Left renal cortex interstitium (tissue), 4 donors: ENCODE data around the gene FBLN2. TPM values are rescaled to one million over a fixed set of nuclear protein-coding genes. Genes with fewer than 3 reads are reported as not detected.

Experiments
- DNase-seq, 4 donors: peaks; one replicate each; pipeline ENCODE4 v3.0.0-alpha.2; 2013; ENCODE audit warnings: low read depth in 4 of 4, low spot score in 2 of 4, missing footprints in 1 of 4
- polyA plus RNA-seq, 4 donors: library from polyadenylated mRNA; unstranded; fragments of 120-200 nt; gene quantifications; one replicate each; pipeline ENCODE4 v1.2.1, GENCODE V29; 2013; ENCODE audit not compliant: insufficient read length in 4 of 4

Gene FBLN2
- polyA plus RNA-seq, 4 donors: 24.3 to 31.9 (median 27.5) TPM

- no peak for DNase-seq
Observed at GRCh38 chr3:13529196-13530112, 19.5 kb upstream of the FBLN2 start.

GRCh38 chr3:13530241-13531009 is 18.5 kb upstream of the FBLN2 start:
- DNase-seq: no peak

- DNase-seq: no peak
Observed at GRCh38 chr3:13532085-13532484, 16.8 kb upstream of the FBLN2 start.

- DNase-seq: no peak
Observed at GRCh38 chr3:13532631-13533030, 16.3 kb upstream of the FBLN2 start.

- DNase-seq: no peak
Observed at GRCh38 chr3:13533885-13534301, 15.0 kb upstream of the FBLN2 start.

- no peak for DNase-seq
Observed at GRCh38 chr3:13535526-13535875, 13.4 kb upstream of the FBLN2 start.

- DNase-seq: no peak
Observed at GRCh38 chr3:13535905-13536304, 13.0 kb upstream of the FBLN2 start.

GRCh38 chr3:13536432-13536831 is 12.5 kb upstream of the FBLN2 start:
- DNase-seq: no peak

GRCh38 chr3:13536832-13537231 is 12.1 kb upstream of the FBLN2 start:
- no peak for DNase-seq

- DNase-seq: no peak
Observed at GRCh38 chr3:13537244-13537908, 11.5 kb upstream of the FBLN2 start.

- no peak for DNase-seq
Observed at GRCh38 chr3:13537909-13538296, 11.0 kb upstream of the FBLN2 start.

- DNase-seq: no peak
Observed at GRCh38 chr3:13538520-13539291, 10.2 kb upstream of the FBLN2 start.

GRCh38 chr3:13539292-13539638 is 9.7 kb upstream of the FBLN2 start:
- no peak for DNase-seq

GRCh38 chr3:13539671-13540070 is 9.3 kb upstream of the FBLN2 start:
- no peak for DNase-seq

GRCh38 chr3:13540297-13540995 is 8.5 kb upstream of the FBLN2 start:
- no peak for DNase-seq

- DNase-seq: no peak
Observed at GRCh38 chr3:13541691-13542090, 7.2 kb upstream of the FBLN2 start.

GRCh38 chr3:13542142-13542541 is 6.8 kb upstream of the FBLN2 start:
- no peak for DNase-seq

GRCh38 chr3:13543253-13543652 is 5.7 kb upstream of the FBLN2 start:
- no peak for DNase-seq

- no peak for DNase-seq
Observed at GRCh38 chr3:13544293-13544831, 4.6 kb upstream of the FBLN2 start.
